HG03095 (cell line): ENCODE results near the gene ZNF778.
"Not testable (repeated sequence)": the region's sequence is repeated elsewhere in the genome, so short reads cannot be mapped to it uniquely, and the experiment has no call there.

Source experiments
- ATAC-seq: cut with Tn5 transposase; IDR thresholded peaks from one replicate; pipeline ENCODE4 v1.9.1; 2021; ENCODE audit warnings: moderate library complexity; ENCODE audit not compliant: unreplicated experiment

ZNF778 gene

GRCh38 chr16:89253548-89254287 is 36.2 kb downstream of the ZNF778 start:
- no peak for ATAC-seq

- ATAC-seq, result no peak
Measured at GRCh38 chr16:89256651-89257254, 39.2 kb downstream of the ZNF778 start.

GRCh38 chr16:89257281-89257731 is 39.8 kb downstream of the ZNF778 start:
- no peak for ATAC-seq

GRCh38 chr16:89257757-89258465 is 40.4 kb downstream of the ZNF778 start:
- no peak for ATAC-seq

DNA sequence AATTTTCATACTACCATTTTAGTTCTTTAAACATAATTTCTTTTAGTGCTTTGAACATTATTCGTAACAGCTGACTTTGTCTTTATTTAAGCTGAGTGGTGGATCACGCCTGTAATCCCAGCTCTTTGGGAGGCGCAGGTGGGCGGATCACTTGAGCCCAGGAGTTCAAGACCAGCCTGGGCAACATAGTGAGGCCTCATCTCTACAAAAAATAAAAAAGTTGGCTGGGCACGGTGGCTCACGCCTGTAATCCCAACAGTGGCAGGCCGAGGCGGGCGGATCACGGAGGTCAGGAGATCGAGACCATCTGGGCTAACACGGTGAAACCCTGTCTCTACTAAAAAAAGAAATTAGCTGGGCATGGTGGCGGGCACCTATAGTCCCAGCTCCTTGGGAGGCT is 42.4 kb downstream of the ZNF778 start:
- not testable (repeated sequence) for ATAC-seq

GRCh38 chr16:89261691-89262563 is 44.4 kb downstream of the ZNF778 start:
- no peak for ATAC-seq

- no peak for ATAC-seq
Measured at GRCh38 chr16:89264800-89265550, 47.5 kb downstream of the ZNF778 start.

GRCh38 chr16:89265647-89266046 is 48.1 kb downstream of the ZNF778 start:
- ATAC-seq, result no peak

- no peak for ATAC-seq
Measured at GRCh38 chr16:89266521-89267134, 49.1 kb downstream of the ZNF778 start.

DNA sequence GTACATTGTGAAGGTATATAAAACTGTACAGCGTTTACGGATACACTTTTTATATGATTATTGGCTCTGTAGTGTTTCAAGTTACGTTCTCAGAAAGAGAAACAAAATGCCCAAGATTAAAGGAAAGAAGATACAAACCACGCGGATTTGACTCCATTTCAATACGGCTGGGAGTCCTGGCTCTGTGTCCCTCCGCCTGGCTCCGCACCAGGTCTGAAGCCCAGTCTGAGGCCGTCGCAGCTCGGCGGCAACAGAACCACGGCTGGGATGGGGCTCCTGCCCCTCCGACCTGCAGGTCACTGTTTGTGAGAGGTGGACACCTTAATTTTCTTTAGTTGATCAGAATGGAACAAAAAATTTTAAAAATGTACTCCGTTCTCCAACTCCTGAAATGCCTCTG is 50.2 kb downstream of the ZNF778 start:
- ATAC-seq, result not testable (repeated sequence)

DNA sequence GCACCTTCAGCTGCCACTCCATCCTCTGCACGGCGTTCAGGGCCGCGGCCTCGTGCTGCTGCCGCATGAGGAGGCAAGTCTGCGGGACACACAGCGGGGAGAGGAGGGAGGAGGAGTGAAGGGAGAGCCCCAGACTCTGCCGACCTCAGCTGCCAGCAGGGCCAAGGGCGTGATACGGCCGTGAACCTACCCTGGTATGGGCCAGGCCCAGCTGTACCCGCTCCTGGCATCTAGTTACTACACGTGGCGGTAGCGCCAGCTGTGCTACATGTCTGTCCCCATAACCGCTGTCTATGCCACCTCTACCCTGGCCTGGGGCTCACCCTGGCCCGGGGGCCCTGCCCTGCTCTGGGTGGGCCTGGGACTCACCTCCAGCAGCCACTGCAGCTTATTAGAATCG is 51.1 kb downstream of the ZNF778 start:
- ATAC-seq, result no peak

DNA sequence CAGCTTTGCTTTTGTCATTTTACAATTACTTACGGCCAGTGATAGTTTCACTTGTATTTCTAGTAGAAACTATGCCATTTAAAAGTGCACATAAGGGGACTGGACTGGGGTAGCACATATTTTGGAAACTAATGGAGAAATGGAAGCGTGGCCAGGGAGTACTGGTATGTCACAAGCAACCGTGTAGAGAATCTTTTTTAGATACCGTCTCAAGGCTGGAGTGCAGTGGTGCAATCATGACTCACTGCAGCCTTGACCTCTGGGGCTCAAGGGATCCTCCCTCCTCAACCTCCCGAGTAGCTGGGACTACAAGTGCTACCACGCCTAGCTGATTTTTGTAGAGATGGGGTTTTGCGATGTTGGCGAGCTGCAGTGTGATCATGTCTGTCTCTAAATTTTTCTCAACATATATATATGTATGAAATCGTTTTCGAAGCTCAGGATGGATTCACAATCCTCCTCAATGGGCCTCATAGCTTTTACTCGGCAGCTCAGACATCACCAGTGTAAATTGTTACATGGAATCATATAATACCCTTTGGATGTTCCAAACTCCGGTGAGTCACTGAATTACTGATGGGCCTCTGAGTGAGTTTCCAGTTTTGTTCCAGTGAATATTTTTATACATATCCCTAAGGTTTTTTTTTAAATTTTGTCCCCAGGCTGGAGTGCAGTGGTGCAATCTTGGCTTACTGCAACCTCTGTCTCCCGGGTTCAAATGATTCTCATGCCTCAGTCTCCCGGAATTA is 51.7 kb downstream of the ZNF778 start:
- no peak for ATAC-seq

DNA sequence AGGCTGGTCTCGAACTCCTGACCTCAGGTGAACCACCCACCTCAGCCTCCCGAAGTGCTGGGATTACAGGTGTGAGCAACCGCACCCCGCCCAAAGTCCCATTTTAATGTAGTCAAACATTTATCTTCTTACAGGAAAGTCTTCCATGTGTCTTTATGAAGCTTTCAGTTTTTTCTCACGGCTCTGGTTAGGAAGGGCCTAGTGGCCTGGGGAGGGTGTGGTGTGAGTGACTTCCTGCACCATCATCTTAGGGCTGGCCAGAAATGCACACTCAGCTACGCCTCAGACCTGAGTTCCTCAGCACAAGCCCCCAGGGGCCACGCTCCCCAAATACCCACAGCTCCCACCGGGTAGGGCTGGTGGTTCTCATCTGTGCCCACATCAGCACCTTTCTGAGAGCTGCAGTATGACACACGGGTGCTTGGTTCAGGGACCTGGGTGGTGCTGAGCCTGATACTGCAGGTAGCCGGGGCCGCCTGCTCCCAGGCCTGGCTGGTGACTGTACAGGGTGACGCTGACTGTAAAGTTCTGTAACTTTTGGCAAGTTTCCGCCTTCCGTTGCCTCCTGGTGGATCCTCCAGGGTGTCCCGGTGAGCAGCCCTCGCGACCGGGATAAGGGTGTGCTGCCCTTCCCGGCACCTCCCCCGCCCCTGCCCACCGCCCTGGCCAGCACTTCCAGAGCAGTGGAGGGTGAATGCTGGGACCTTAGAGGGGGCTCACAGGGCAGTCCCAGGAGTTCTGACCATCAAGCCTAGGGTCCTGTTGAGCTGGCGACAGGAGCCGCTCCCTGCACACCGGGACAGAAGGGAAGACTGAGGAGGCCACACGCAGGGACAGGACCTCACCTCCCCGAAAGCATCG is 52.5 kb downstream of the ZNF778 start:
- ATAC-seq, result no peak

- ATAC-seq, result no peak
Measured at GRCh38 chr16:89270666-89271345, 53.3 kb downstream of the ZNF778 start.

DNA sequence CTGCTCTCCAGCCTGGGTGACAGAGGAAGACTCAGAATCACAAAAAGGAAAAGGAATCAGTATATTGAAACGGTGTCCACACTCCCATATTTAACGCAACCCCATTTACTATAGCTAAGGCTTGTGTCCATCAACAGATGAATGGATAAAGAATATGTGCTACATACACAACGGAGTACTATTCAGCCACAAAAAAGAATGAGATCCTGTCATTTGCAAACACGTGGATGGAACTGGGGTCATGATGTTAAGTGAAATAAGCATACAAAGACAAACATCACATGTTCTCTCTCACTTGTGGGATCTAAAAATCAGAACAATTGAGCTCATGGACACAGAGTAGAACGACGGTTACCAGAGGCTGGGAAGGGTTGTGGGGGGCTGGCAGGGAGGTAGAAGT is 55.1 kb downstream of the ZNF778 start:
- no peak for ATAC-seq

- ATAC-seq, result no peak
Measured at GRCh38 chr16:89273741-89274472, 56.4 kb downstream of the ZNF778 start.
